ENCODE data around the gene NCK1. TPM values are rescaled to one million over a fixed set of nuclear protein-coding genes. Genes with fewer than 3 reads are reported as not detected.

Gene NCK1
- total and polyA plus RNA-seq, 2 experiments from 2014 or later = 28.4 to 28.7 TPM

GRCh38 chr3:136946978-136947377, 85.0 kb downstream of the NCK1 start:
- H3K27me3 Mint-ChIP-seq (ENCODE audit: insufficient read depth, low read depth, poor library complexity) = peaks cover 2% of the 10 kb centered on the region
- Histone ChIP-seq H3K27ac (ENCODE audit: low read depth) (no peak overlapping the region), H4K20me1 (replicated peaks; ENCODE audit: insufficient read depth) (no peaks in the 10 kb centered on the region; the same call in 1 of the 2 replicates)

More at GRCh38 chr3:136946978-136947377, 85.0 kb downstream of the NCK1 start:
- H3K79me2 ChIP-seq (replicated peaks; ENCODE audit: insufficient read depth) = peaks cover 22% of the 10 kb centered on the region
- H3K4me2 ChIP-seq = no peak overlapping the region
- no peaks in the 10 kb centered on the region for H3F3A ChIP-seq (replicated peaks; ENCODE audit: low read depth)
- Mint-ChIP-seq H3K9me3 (no peaks in the 10 kb centered on the region), H3K27ac (no peak overlapping the region), H3K4me3 (no peak overlapping the region), H3K36me3 (ENCODE audit: low read depth) (peaks cover 5% of the 10 kb centered on the region; the same call in 1 of the 3 replicates), H3K4me1 (peaks cover 19% of the 10 kb centered on the region)
- DNase-seq (ENCODE audit: low spot score) (no peak), ATAC-seq (no peak)
- no peak overlapping the region for H2AFZ ChIP-seq
- no peaks in the 10 kb centered on the region for H3K27me3 ChIP-seq (ENCODE audit: insufficient read depth)
- H3K4me3 ChIP-seq = no peak overlapping the region
- no peaks in the 10 kb centered on the region for H3K36me3 ChIP-seq (ENCODE audit: insufficient read depth)
- TF ChIP-seq STAT1 (IDR thresholded peaks at IDR 0.05; ENCODE audit: unreplicated experiment) (no peak), CTCF (conservative IDR thresholded peaks at IDR 0.05; ENCODE audit: low read depth in 2 of 2) (no peak), ZNF462 (CRISPR knock-in tag; IDR thresholded peaks at IDR 0.05) (no peak), CREB1 (CRISPR knock-in tag; IDR thresholded peaks at IDR 0.05; ENCODE audit: low read depth) (no peak), POLR2AphosphoS5 (IDR thresholded peaks at IDR 0.05; ENCODE audit: low read depth) (no peak), ZNF331 (CRISPR knock-in tag; IDR thresholded peaks at IDR 0.05; ENCODE audit: low read depth) (no peak), ETS1 (IDR thresholded peaks at IDR 0.05) (no peak), REST (IDR thresholded peaks at IDR 0.05; ENCODE audit: unreplicated experiment) (no peak), EZH2phosphoT487 (IDR thresholded peaks at IDR 0.05; ENCODE audit: unreplicated experiment) (no peak), NANOG (IDR thresholded peaks at IDR 0.05; ENCODE audit: borderline replicate concordance) (no peak), JUNB (IDR thresholded peaks at IDR 0.05; ENCODE audit: unreplicated experiment) (no peak), ZNF114 (CRISPR knock-in tag; IDR thresholded peaks at IDR 0.05) (no peak), EZH2 (IDR thresholded peaks at IDR 0.05; ENCODE audit: low read depth, unreplicated experiment) (no peak)
- peaks cover 18% of the 10 kb centered on the region for H3K4me1 ChIP-seq (ENCODE audit: insufficient read depth)
- no peaks in the 10 kb centered on the region for H3K9me2 ChIP-seq (ENCODE audit: insufficient read depth)
